GM19467 (cell line): ENCODE measurements around the gene FOXJ2.
"Not testable (repeated sequence)": the region's sequence is repeated elsewhere in the genome, so short reads cannot be mapped to it uniquely, and the experiment has no call there.

Experiments used
- ATAC-seq: cut with Tn5 transposase; IDR thresholded peaks from one replicate; pipeline ENCODE4 v1.9.1; 2021; ENCODE audit warnings: mild to moderate bottlenecking, moderate library complexity; ENCODE audit not compliant: unreplicated experiment

Gene FOXJ2

GRCh38 chr12:8028267-8028666, 4.2 kb upstream of the FOXJ2 start:
- no peak for ATAC-seq

GRCh38 chr12:8030189-8030588, 2.3 kb upstream of the FOXJ2 start:
- ATAC-seq = no peak

GRCh38 chr12:8031017-8031416, 1.5 kb upstream of the FOXJ2 start:
- ATAC-seq = not testable (repeated sequence)

GRCh38 chr12:8031872-8032241, 659 bp upstream of the FOXJ2 start:
- ATAC-seq = no peak

- ATAC-seq = peak; percentile 22
Observed at GRCh38 chr12:8033153-8034044, 883 bp downstream of the FOXJ2 start.

- no peak for ATAC-seq
Observed at GRCh38 chr12:8034802-8035201, 2.3 kb downstream of the FOXJ2 start.

- no peak for ATAC-seq
Observed at GRCh38 chr12:8035440-8036010, 3.0 kb downstream of the FOXJ2 start.

GRCh38 chr12:8036346-8036745, 3.8 kb downstream of the FOXJ2 start:
- ATAC-seq = no peak

- no peak for ATAC-seq
Observed at GRCh38 chr12:8037046-8037663, 4.6 kb downstream of the FOXJ2 start.

- ATAC-seq = no peak
Observed at GRCh38 chr12:8037947-8038346, 5.4 kb downstream of the FOXJ2 start.

- no peak for ATAC-seq
Observed at GRCh38 chr12:8038659-8039114, 6.2 kb downstream of the FOXJ2 start.

- no peak for ATAC-seq
Observed at GRCh38 chr12:8040791-8041190, 8.3 kb downstream of the FOXJ2 start.

GRCh38 chr12:8045952-8046944, 13.7 kb downstream of the FOXJ2 start:
- ATAC-seq = no peak

GRCh38 chr12:8047842-8048241, 15.3 kb downstream of the FOXJ2 start:
- ATAC-seq = no peak

- ATAC-seq = no peak
Observed at GRCh38 chr12:8048906-8049305, 16.4 kb downstream of the FOXJ2 start.

- no peak for ATAC-seq
Observed at GRCh38 chr12:8050600-8051250, 18.2 kb downstream of the FOXJ2 start.

GRCh38 chr12:8052679-8053078, 20.2 kb downstream of the FOXJ2 start:
- ATAC-seq = no peak

GRCh38 chr12:8054816-8055215, 22.3 kb downstream of the FOXJ2 start:
- ATAC-seq = no peak

GRCh38 chr12:8057306-8057705, 24.8 kb downstream of the FOXJ2 start:
- no peak for ATAC-seq

GRCh38 chr12:8057839-8058238, 25.3 kb downstream of the FOXJ2 start:
- no peak for ATAC-seq
